NCI-H2196 treated with DMSO at 0.1 percent for 48 hours (cell line): ENCODE measurements around the gene P2RX6.

ENCODE experiments used
- DNase-seq: peaks from one replicate; lab custom pipeline; 2025; ENCODE audit not compliant: unreplicated experiment; lab: John Stamatoyannopoulos, UW

Gene P2RX6

GRCh38 chr22:20979940-20980453 lies 35.0 kb upstream of the P2RX6 start:
- no peak for DNase-seq

- DNase-seq = no peak
These were observed 34.4 kb upstream of the P2RX6 start for GRCh38 chr22:20980523-20980922.

- no peak for DNase-seq
These were observed 33.8 kb upstream of the P2RX6 start for GRCh38 chr22:20980938-20981722.

- DNase-seq = peak; percentile 5
These were observed 33.0 kb upstream of the P2RX6 start, which contains the start of gene LZTR1 for GRCh38 chr22:20981787-20982562. TSS of gene LZTR1 (plus strand) at chr22:20982297. CDS start at chr22:20982372, 75 bp downstream.

GRCh38 chr22:20982563-20982882 lies 32.4 kb upstream of the P2RX6 start:
- DNase-seq = no peak

GRCh38 chr22:20983081-20983771 lies 31.7 kb upstream of the P2RX6 start:
- DNase-seq = no peak

GRCh38 chr22:20985720-20986119 lies 29.2 kb upstream of the P2RX6 start:
- DNase-seq = no peak

GRCh38 chr22:20986365-20986764 lies 28.6 kb upstream of the P2RX6 start:
- DNase-seq = no peak

GRCh38 chr22:20987375-20987774 lies 27.6 kb upstream of the P2RX6 start:
- DNase-seq = no peak

- DNase-seq = no peak
These were observed 26.2 kb upstream of the P2RX6 start for GRCh38 chr22:20988573-20989322.

- DNase-seq = no peak
These were observed 25.4 kb upstream of the P2RX6 start for GRCh38 chr22:20989323-20990138.

- no peak for DNase-seq
These were observed 24.5 kb upstream of the P2RX6 start for GRCh38 chr22:20990184-20991180.

- DNase-seq = no peak
These were observed 23.5 kb upstream of the P2RX6 start for GRCh38 chr22:20991252-20992055.

GRCh38 chr22:20992056-20992442 lies 22.9 kb upstream of the P2RX6 start:
- DNase-seq = no peak

- DNase-seq = no peak
These were observed 22.3 kb upstream of the P2RX6 start for GRCh38 chr22:20992456-20993303.

GRCh38 chr22:20993304-20994127 lies 21.4 kb upstream of the P2RX6 start:
- no peak for DNase-seq
